SK-N-SH (cell line): ENCODE data around the gene C9orf50. TPM values are rescaled to one million over a fixed set of nuclear protein-coding genes. Genes with fewer than 3 reads are reported as not detected.

ENCODE experiments used
- CTCF ChIA-PET: fragments of 300-600, 350-600 bp; formaldehyde crosslinking; extraction: SDS; loops from one replicate; lab custom pipeline; 2021; lab: Yijun Ruan, JAX
- POLR2A ChIA-PET: fragments of 350-600 bp; sonication (Branson Sonifier 250); formaldehyde crosslinking; extraction: SDS; loops from one replicate; lab custom pipeline; 2020; ENCODE audit warnings: antibody characterized with exemption, inconsistent platforms; lab: Yijun Ruan, JAX
- DNase-seq: peaks from one replicate; pipeline ENCODE4 v3.0.0; 2012
- H2AFZ ChIP-seq: fragments of 200-600 bp; sonication (generic); 2 replicates; pipeline ENCODE4 v1.8.1; 2016; ENCODE audit warnings: antibody characterized with exemption, mild to moderate bottlenecking, low read depth
- H3F3A ChIP-seq: fragments of 200-600 bp; sonication (generic); replicated peaks from 2 replicates; pipeline ENCODE3; 2016; ENCODE audit warnings: antibody characterized with exemption, mild to moderate bottlenecking; ENCODE audit not compliant: insufficient read depth
- H3K27ac ChIP-seq, 2 experiments: fragments of 200-500 bp in 1 of 2; fragments of 200-600 bp in 1 of 2; sonication (Bioruptor generic) in 1 of 2; sonication (generic), shearing (Covaris generic) in 1 of 2; 2 replicates each; pipeline versions ENCODE4 v1.5.1 to v1.6.1; 2014 to 2016; ENCODE audit warnings: low read depth in 2 of 2, inconsistent platforms in 1 of 2, low read length in 1 of 2, mild to moderate bottlenecking in 1 of 2, mixed read lengths in 1 of 2
- H3K27me3 ChIP-seq: fragments of 200-600 bp; sonication (generic), shearing (Covaris generic); 2 replicates; pipeline ENCODE4 v1.6.1; 2016; ENCODE audit warnings: mixed run types; ENCODE audit not compliant: insufficient read depth
- H3K36me3 ChIP-seq, 2 experiments: fragments of 200-500 bp in 1 of 2; fragments of 200-600 bp in 1 of 2; sonication (Bioruptor generic) in 1 of 2; sonication (generic) in 1 of 2; replicated peaks in 1 of 2; 2 replicates each; pipeline versions ENCODE3 to v1.5.1; 2014 to 2016; ENCODE audit warnings: low read length in 1 of 2, mild to moderate bottlenecking in 1 of 2; ENCODE audit not compliant: insufficient read depth in 2 of 2, control insufficient read depth in 1 of 2
- H3K4me1 ChIP-seq, 2 experiments: fragments of 200-500 bp in 1 of 2; fragments of 200-600 bp in 1 of 2; sonication (Bioruptor generic) in 1 of 2; sonication (generic), shearing (Covaris generic) in 1 of 2; 2 replicates each; pipeline versions ENCODE4 v1.5.1 to v1.6.1; 2014 to 2016; ENCODE audit warnings: low read depth in 1 of 2, low read length in 1 of 2, mixed run types in 1 of 2; ENCODE audit not compliant: insufficient read depth in 2 of 2, control insufficient read depth in 1 of 2
- H3K4me2 ChIP-seq: fragments of 200-600 bp; sonication (generic), shearing (Covaris generic); 2 replicates; pipeline ENCODE4 v1.6.1; 2017; ENCODE audit warnings: mixed run types
- H3K4me3 ChIP-seq, 2 experiments: fragments of 200-500 bp in 1 of 2; fragments of 200-600 bp in 1 of 2; sonication (Bioruptor generic) in 1 of 2; sonication (generic), shearing (Covaris generic) in 1 of 2; 2 replicates each; pipeline versions ENCODE4 v1.5.1 to v1.8.1; 2014 to 2016; ENCODE audit warnings: low read depth in 2 of 2, inconsistent platforms in 1 of 2, low read length in 1 of 2, mild to moderate bottlenecking in 1 of 2, mixed read lengths in 1 of 2, moderate library complexity in 1 of 2
- H3K79me2 ChIP-seq: fragments of 200-600 bp; sonication (generic); 2 replicates; pipeline ENCODE4 v1.8.1; 2017; ENCODE audit warnings: mild to moderate bottlenecking; ENCODE audit not compliant: insufficient read depth
- H3K9ac ChIP-seq: fragments of 200-600 bp; sonication (generic); 2 replicates; pipeline ENCODE4 v1.6.1; 2017; ENCODE audit warnings: mixed run types
- H3K9me2 ChIP-seq: fragments of 200-600 bp; sonication (generic); 2 replicates; pipeline ENCODE4 v1.6.1; 2017; ENCODE audit warnings: mixed run types
- H3K9me3 ChIP-seq: fragments of 200-600 bp; sonication (generic); 2 replicates; pipeline ENCODE4 v1.6.1; 2017; ENCODE audit warnings: mixed run types, mild to moderate bottlenecking, moderate library complexity
- H4K20me1 ChIP-seq: fragments of 200-600 bp; sonication (generic); 2 replicates; pipeline ENCODE4 v1.6.1; 2017; ENCODE audit warnings: mild to moderate bottlenecking, mixed run types; ENCODE audit not compliant: insufficient read depth
- CHD2 ChIP-seq: fragments of 150-350 bp; IDR thresholded peaks from 2 replicates; pipeline ENCODE4 v1.6.1; 2018; ENCODE audit warnings: low read length; ENCODE audit not compliant: partially characterized antibody
- ELF1 ChIP-seq: IDR thresholded peaks from 2 replicates; pipeline ENCODE4 v1.4.0; 2012
- EZH2phosphoT487 ChIP-seq: fragments of 200-600 bp; sonication (generic); IDR thresholded peaks from 2 replicates; pipeline ENCODE4 v1.6.1; 2017; ENCODE audit warnings: low read depth, mixed run types, mild to moderate bottlenecking, antibody characterized with exemption, moderate library complexity, borderline replicate concordance
- FOXM1 ChIP-seq: IDR thresholded peaks from 2 replicates; pipeline ENCODE4 v1.4.0; 2012; ENCODE audit warnings: low read depth, mild to moderate bottlenecking
- GABPA ChIP-seq: IDR thresholded peaks from 2 replicates; pipeline ENCODE4 v1.4.0; 2012; ENCODE audit warnings: low read depth, mild to moderate bottlenecking
- GATA2 ChIP-seq: sonication (generic); formaldehyde crosslinking; IDR thresholded peaks from 2 replicates; pipeline ENCODE4 v1.5.0; 2020; ENCODE audit warnings: mild to moderate bottlenecking, missing genetic modification reagents
- MXI1 ChIP-seq: IDR thresholded peaks from 2 replicates; pipeline ENCODE4 v1.6.1; 2012; ENCODE audit warnings: mild to moderate bottlenecking, low read depth, low read length, improper control_type of control experiment
- NFIC ChIP-seq: IDR thresholded peaks from 2 replicates; pipeline ENCODE4 v1.4.0; 2012; ENCODE audit warnings: borderline replicate concordance
- POLR2AphosphoS5 ChIP-seq: IDR thresholded peaks from 2 replicates; pipeline ENCODE4 v1.6.1; 2012; ENCODE audit warnings: low read depth, low read length
- RCOR1 ChIP-seq: fragments of 150-350 bp; IDR thresholded peaks from 2 replicates; pipeline ENCODE4 v1.6.1; 2017; ENCODE audit warnings: antibody characterized with exemption, low read length
- RXRA ChIP-seq: IDR thresholded peaks from 2 replicates; pipeline ENCODE4 v1.4.0; 2012; ENCODE audit warnings: low read depth, mild to moderate bottlenecking, borderline replicate concordance
- SIN3A ChIP-seq: IDR thresholded peaks from 2 replicates; pipeline ENCODE4 v1.6.1; 2012; ENCODE audit warnings: low read depth, mild to moderate bottlenecking, low read length, moderate library complexity, borderline replicate concordance
- TEAD4 ChIP-seq: IDR thresholded peaks from 2 replicates; pipeline ENCODE4 v1.4.0; 2012; ENCODE audit warnings: mild to moderate bottlenecking, borderline replicate concordance; ENCODE audit not compliant: insufficient read depth
- WGBS: methylation state at CpG from one replicate; pipeline ENCODE4 v1.1.6; 2017; ENCODE audit warnings: low lambda C conversion rate; 5-methylcytosine and 5-hydroxymethylcytosine counted together
- polyA plus RNA-seq, 3 experiments: library from polyadenylated mRNA; depleted of rRNA; stranded (reverse); fragments of >200 nt; gene quantifications; 2 replicates each; pipeline ENCODE4 v1.2.3, GENCODE V29; 2012
- TF ChIP-seq, protein P1 (sequence below): IDR thresholded peaks from 2 replicates; pipeline ENCODE4 v1.4.0; 2012; ENCODE audit warnings: low read depth, borderline replicate concordance
- TF ChIP-seq, protein P2 (sequence below): fragments of 150-350 bp; IDR thresholded peaks from 2 replicates; pipeline ENCODE4 v1.6.1; 2016; ENCODE audit warnings: mild to moderate bottlenecking, low read depth, low read length

Gene C9orf50
- polyA plus RNA-seq, 1 of the 3 experiments (the other 2 are of a cell fraction), result 0.30 TPM

DNA sequence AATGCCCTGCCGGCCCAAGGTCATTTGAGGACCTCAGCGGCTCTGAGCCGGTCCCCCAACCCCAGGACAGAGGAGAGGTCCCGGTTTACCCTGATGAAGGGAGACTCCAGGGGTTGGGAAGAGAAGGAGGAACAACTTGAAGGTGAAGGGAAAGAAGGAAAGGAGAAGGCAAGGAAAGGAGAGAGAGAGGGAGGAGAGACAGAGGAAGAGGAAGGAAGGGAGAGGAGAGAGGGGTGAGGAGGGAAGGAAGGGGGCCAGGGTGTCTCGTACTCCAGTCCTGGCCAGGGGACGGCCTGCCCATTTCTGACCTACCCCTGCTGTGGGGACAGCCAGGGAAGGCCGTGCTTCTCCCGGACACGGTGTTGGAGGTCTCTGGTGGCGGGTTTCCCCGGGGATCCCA, 46.5 kb upstream of the C9orf50 start (continued):
- TF ChIP-seq, protein P1, sequence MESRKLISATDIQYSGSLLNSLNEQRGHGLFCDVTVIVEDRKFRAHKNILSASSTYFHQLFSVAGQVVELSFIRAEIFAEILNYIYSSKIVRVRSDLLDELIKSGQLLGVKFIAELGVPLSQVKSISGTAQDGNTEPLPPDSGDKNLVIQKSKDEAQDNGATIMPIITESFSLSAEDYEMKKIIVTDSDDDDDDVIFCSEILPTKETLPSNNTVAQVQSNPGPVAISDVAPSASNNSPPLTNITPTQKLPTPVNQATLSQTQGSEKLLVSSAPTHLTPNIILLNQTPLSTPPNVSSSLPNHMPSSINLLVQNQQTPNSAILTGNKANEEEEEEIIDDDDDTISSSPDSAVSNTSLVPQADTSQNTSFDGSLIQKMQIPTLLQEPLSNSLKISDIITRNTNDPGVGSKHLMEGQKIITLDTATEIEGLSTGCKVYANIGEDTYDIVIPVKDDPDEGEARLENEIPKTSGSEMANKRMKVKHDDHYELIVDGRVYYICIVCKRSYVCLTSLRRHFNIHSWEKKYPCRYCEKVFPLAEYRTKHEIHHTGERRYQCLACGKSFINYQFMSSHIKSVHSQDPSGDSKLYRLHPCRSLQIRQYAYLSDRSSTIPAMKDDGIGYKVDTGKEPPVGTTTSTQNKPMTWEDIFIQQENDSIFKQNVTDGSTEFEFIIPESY, result no peak
- no peak for TF ChIP-seq EZH2phosphoT487
- no peak for TF ChIP-seq SIN3A

DNA sequence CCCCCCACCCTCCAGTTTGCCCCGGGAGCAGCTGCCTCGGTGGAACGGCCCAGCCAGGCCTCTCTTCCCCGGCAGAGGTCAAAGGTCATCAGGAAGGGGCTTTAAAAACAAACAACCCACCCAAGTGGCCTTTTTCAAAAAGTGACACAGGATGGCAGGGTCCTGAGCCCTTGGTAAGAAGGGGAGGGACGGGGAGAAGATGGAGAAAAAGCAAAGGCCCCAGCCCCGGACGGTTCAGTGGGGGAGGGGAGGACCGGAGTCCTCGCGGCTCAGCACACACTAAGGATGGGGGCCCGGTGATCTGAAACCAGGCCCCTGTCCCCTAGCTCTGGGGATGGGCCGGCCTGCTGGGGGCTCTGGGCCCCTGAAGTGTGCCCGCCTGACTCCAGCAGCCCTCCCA, 45.7 kb upstream of the C9orf50 start:
- Histone ChIP-seq H3K4me3 (peak overlapping the region in 1 of 2 experiments; percentile 51; a peak in 2 of 4 replicates), H3K9me2 (no peaks in the 10 kb centered on the region), H3K4me2 (no peak overlapping the region), H3F3A (peaks cover 3% of the 10 kb centered on the region), H3K27ac (peak overlapping the region in 1 of 2 experiments; percentile 44; a peak in 1 of 4 replicates), H3K9me3 (no peaks in the 10 kb centered on the region), H3K27me3 (no peaks in the 10 kb centered on the region), H3K36me3 (no peaks in the 10 kb centered on the region), H3K9ac (no peak overlapping the region), H3K4me1 (peaks cover 0 to 15% of the 10 kb centered on the region in 2 experiments; a peak in 1 of 4 replicates), H2AFZ (no peak overlapping the region), H3K79me2 (no peaks in the 10 kb centered on the region), H4K20me1 (no peaks in the 10 kb centered on the region)
- TF ChIP-seq TEAD4 (no peak), MXI1 (no peak), FOXM1 (no peak), NFIC (no peak), ELF1 (no peak), RCOR1 (no peak), GABPA (no peak), RXRA (no peak), POLR2AphosphoS5 (no peak), GATA2 (CRISPR knock-in tag) (no peak), CHD2 (no peak)
- TF ChIP-seq, protein P2, sequence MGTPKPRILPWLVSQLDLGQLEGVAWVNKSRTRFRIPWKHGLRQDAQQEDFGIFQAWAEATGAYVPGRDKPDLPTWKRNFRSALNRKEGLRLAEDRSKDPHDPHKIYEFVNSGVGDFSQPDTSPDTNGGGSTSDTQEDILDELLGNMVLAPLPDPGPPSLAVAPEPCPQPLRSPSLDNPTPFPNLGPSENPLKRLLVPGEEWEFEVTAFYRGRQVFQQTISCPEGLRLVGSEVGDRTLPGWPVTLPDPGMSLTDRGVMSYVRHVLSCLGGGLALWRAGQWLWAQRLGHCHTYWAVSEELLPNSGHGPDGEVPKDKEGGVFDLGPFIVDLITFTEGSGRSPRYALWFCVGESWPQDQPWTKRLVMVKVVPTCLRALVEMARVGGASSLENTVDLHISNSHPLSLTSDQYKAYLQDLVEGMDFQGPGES, result no peak
- WGBS, result 39% methylated on average over 9 of the region's 13 CpGs
- DNase-seq, result peak; percentile 70
- ChIA-PET POLR2A (interaction anchor here (0.6 kb wide), 1 partner anchor 9 kb away, joined by 3 read pairs; no protein-coding TSS in a partner anchor), CTCF (interaction anchor here (0.9 to 2.2 kb wide), 4 partner anchors 9 to 124 kb away, joined by 3 to 5 read pairs (median 4); no protein-coding TSS in a partner anchor)
